Measurements from ENCODE around the gene BEND5. TPM values are rescaled to one million over a fixed set of nuclear protein-coding genes. Genes with fewer than 3 reads are reported as not detected.

BEND5 gene
- total and polyA plus RNA-seq, 2 of the 8 experiments (the other 6 are each of a cell fraction or from before 2014, with no cell fraction given) = 3.8 to 7.5 TPM

- TF ChIP-seq MAFK (IDR thresholded peaks at IDR 0.05; ENCODE audit: low read depth, low read length) = no peak
- no peak for TF ChIP-seq CEBPB (IDR thresholded peaks at IDR 0.05; ENCODE audit: low read depth, low read length)
- TF ChIP-seq HDAC2 (IDR thresholded peaks at IDR 0.05; ENCODE audit: borderline replicate concordance in 1 of 2, low read depth in 2 of 2, low read length in 2 of 2) = no peak
Measured at GRCh38 chr1:48715921-48716320, 60.8 kb downstream of the BEND5 start (continued).

Measured in H1 (cell line).